HepG2 (cell line): ENCODE measurements around the gene NOSIP. TPM values are rescaled to one million over a fixed set of nuclear protein-coding genes. Genes with fewer than 3 reads are reported as not detected.

Experiments used
- DNMT1 ChIP-seq: sonication (generic); formaldehyde crosslinking; IDR thresholded peaks from 2 replicates; pipeline ENCODE4 v1.5.1; 2020; ENCODE audit warnings: mild to moderate bottlenecking, missing genetic modification reagents
- NFIB ChIP-seq: sonication (generic); formaldehyde crosslinking; IDR thresholded peaks from 2 replicates; pipeline ENCODE4 v1.9.0; 2021; ENCODE audit warnings: missing genetic modification reagents, mild to moderate bottlenecking, borderline replicate concordance
- polyA plus RNA-seq, 8 experiments: library from polyadenylated mRNA; depleted of rRNA in 3 of 8; stranded (reverse) in 7 of 8; unstranded in 1 of 8; fragments of >200 nt; fragmentation: Illumina TruSeq in 4 of 8; extraction: Trizol in 4 of 8; gene quantifications; 2 replicates each; pipeline versions ENCODE4 v1.2.1 to v1.2.3, GENCODE V29; 2011 to 2016; ENCODE audit warnings: low read depth in 4 of 8, missing spikeins in 1 of 8, mixed read lengths in 1 of 8; ENCODE audit not compliant: insufficient read depth in 1 of 8
- total RNA-seq, 5 experiments: library from RNA; depleted of rRNA; stranded (reverse); fragments of >200 nt; fragmentation: Illumina TruSeq; extraction: Trizol; gene quantifications; 2 replicates each; pipeline ENCODE4 v1.2.3, GENCODE V29; 2016; ENCODE audit warnings: low read depth in 1 of 5
- TF ChIP-seq, protein P1 (sequence below): sonication (generic); formaldehyde crosslinking; IDR thresholded peaks from 2 replicates; pipeline ENCODE4 v1.4.0; 2020; ENCODE audit warnings: missing genetic modification reagents
- TF ChIP-seq, protein P2 (sequence below): sonication (generic); formaldehyde crosslinking; IDR thresholded peaks from 2 replicates; pipeline ENCODE4 v1.4.0; 2020; ENCODE audit warnings: missing genetic modification reagents, borderline replicate concordance

NOSIP gene
- total and polyA plus RNA-seq, 2 of the 13 experiments (the other 11 are each of a cell fraction or from before 2014, with no cell fraction given) = 54.3 to 78.0 TPM

DNA sequence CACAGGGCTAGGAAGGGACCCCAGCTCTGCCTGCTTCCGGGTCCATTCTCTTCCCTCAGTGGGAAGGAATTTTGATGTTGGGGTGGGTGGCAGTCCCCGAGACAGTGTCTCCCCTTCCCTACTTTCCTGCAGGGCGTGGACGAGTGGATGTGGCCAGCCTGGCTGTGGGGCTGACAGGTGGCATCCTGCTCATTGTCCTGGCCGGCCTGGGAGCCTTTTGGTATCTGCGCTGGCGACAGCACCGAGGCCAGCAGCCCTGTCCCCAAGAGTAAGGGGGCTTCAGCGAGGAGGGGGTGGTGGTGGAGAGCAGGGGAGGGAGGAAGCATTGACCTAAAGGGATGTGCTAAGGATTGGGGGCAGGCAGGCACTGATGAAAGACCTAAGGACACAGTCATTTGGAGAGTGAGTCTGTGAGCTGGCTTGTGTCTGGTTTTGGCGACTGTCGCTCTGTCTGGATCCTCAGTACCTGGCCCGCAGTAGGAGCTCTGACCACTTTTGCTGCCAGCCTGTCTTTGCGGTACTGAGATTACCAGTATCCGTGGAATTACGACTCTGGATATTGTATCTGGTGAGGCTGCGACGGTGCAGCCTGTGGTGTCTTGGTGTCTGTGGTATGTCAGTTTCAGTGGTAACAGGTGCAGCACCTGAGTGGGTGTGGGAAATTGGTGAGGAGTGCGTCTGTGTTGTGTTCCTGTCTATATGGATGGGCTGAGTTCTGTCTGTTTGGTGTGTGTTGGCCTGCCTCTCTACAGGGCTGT lies 8.2 kb upstream of the NOSIP start (continued):
- TF ChIP-seq, protein P1, sequence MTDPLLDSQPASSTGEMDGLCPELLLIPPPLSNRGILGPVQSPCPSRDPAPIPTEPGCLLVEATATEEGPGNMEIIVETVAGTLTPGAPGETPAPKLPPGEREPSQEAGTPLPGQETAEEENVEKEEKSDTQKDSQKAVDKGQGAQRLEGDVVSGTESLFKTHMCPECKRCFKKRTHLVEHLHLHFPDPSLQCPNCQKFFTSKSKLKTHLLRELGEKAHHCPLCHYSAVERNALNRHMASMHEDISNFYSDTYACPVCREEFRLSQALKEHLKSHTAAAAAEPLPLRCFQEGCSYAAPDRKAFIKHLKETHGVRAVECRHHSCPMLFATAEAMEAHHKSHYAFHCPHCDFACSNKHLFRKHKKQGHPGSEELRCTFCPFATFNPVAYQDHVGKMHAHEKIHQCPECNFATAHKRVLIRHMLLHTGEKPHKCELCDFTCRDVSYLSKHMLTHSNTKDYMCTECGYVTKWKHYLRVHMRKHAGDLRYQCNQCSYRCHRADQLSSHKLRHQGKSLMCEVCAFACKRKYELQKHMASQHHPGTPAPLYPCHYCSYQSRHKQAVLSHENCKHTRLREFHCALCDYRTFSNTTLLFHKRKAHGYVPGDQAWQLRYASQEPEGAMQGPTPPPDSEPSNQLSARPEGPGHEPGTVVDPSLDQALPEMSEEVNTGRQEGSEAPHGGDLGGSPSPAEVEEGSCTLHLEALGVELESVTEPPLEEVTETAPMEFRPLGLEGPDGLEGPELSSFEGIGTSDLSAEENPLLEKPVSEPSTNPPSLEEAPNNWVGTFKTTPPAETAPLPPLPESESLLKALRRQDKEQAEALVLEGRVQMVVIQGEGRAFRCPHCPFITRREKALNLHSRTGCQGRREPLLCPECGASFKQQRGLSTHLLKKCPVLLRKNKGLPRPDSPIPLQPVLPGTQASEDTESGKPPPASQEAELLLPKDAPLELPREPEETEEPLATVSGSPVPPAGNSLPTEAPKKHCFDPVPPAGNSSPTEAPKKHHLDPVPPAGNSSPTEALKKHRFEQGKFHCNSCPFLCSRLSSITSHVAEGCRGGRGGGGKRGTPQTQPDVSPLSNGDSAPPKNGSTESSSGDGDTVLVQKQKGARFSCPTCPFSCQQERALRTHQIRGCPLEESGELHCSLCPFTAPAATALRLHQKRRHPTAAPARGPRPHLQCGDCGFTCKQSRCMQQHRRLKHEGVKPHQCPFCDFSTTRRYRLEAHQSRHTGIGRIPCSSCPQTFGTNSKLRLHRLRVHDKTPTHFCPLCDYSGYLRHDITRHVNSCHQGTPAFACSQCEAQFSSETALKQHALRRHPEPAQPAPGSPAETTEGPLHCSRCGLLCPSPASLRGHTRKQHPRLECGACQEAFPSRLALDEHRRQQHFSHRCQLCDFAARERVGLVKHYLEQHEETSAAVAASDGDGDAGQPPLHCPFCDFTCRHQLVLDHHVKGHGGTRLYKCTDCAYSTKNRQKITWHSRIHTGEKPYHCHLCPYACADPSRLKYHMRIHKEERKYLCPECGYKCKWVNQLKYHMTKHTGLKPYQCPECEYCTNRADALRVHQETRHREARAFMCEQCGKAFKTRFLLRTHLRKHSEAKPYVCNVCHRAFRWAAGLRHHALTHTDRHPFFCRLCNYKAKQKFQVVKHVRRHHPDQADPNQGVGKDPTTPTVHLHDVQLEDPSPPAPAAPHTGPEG (CRISPR knock-in tag) = no peak
- TF ChIP-seq DNMT1 (CRISPR knock-in tag) (no peak), NFIB (CRISPR knock-in tag) (no peak)
- TF ChIP-seq, protein P2, sequence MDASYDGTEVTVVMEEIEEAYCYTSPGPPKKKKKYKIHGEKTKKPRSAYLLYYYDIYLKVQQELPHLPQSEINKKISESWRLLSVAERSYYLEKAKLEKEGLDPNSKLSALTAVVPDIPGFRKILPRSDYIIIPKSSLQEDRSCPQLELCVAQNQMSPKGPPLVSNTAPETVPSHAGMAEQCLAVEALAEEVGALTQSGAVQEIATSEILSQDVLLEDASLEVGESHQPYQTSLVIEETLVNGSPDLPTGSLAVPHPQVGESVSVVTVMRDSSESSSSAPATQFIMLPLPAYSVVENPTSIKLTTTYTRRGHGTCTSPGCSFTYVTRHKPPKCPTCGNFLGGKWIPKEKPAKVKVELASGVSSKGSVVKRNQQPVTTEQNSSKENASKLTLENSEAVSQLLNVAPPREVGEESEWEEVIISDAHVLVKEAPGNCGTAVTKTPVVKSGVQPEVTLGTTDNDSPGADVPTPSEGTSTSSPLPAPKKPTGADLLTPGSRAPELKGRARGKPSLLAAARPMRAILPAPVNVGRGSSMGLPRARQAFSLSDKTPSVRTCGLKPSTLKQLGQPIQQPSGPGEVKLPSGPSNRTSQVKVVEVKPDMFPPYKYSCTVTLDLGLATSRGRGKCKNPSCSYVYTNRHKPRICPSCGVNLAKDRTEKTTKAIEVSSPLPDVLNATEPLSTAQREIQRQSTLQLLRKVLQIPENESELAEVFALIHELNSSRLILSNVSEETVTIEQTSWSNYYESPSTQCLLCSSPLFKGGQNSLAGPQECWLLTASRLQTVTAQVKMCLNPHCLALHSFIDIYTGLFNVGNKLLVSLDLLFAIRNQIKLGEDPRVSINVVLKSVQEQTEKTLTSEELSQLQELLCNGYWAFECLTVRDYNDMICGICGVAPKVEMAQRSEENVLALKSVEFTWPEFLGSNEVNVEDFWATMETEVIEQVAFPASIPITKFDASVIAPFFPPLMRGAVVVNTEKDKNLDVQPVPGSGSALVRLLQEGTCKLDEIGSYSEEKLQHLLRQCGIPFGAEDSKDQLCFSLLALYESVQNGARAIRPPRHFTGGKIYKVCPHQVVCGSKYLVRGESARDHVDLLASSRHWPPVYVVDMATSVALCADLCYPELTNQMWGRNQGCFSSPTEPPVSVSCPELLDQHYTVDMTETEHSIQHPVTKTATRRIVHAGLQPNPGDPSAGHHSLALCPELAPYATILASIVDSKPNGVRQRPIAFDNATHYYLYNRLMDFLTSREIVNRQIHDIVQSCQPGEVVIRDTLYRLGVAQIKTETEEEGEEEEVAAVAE (CRISPR knock-in tag) = no peak
